Mesenchymal stem cell (in vitro differentiated cells and primary cell): ENCODE data around the gene ANXA7. TPM values are rescaled to one million over a fixed set of nuclear protein-coding genes. Genes with fewer than 3 reads are reported as not detected.

ENCODE experiments used
- small RNA-seq: library from polyadenylated mRNA; stranded (forward); fragments of <200 nt; extraction: miRNeasy Mini kit (QIAGEN cat#:217004); gene quantifications from one replicate; pipeline ENCODE3, GENCODE V24; 2013; ENCODE audit warnings: low read depth

The ANXA7 gene

Small RNA genes lying within 50 kb of the gene (small RNA-seq; reads per million reads assigned to genes)
- gene RF00019 = not detected
